Lung (tissue), 12 donors: ENCODE measurements around the gene MT1E. TPM values are rescaled to one million over a fixed set of nuclear protein-coding genes. Genes with fewer than 3 reads are reported as not detected.

Experiments
- ATAC-seq: fragments of 200-7000 bp; cut with Tn5 transposase; one replicate; pipeline ENCODE4 v1.9.1; 2020; ENCODE audit warnings: moderate number of reproducible peaks; ENCODE audit not compliant: insufficient read depth, low FRiP score
- DNase-seq, 3 donors: peaks; one replicate each; pipeline ENCODE4 v3.0.0-alpha.2; 2013 to 2017
- H3K27ac ChIP-seq, 2 donors: one replicate each; pipeline ENCODE4 v1.5.1; 2013; ENCODE audit warnings: mild to moderate bottlenecking in 2 of 2, moderate library complexity in 2 of 2, control low read depth in 1 of 2, inconsistent platforms in 1 of 2, low read depth in 1 of 2, low read length in 1 of 2
- H3K27me3 ChIP-seq, 3 donors: one replicate each; pipeline ENCODE4 v1.5.1; 2013; ENCODE audit warnings: low read length in 2 of 3; ENCODE audit not compliant: control insufficient read depth in 3 of 3, insufficient read depth in 3 of 3
- H3K36me3 ChIP-seq, 4 donors: one replicate each; pipeline ENCODE4 v1.5.1; 2013; ENCODE audit warnings: low read length in 4 of 4, mild to moderate bottlenecking in 1 of 4, moderate library complexity in 1 of 4; ENCODE audit not compliant: control insufficient read depth in 4 of 4, insufficient read depth in 4 of 4
- H3K4me1 ChIP-seq, 5 donors: one replicate each; pipeline ENCODE4 v1.5.1; 2013; ENCODE audit warnings: low read length in 5 of 5, mild to moderate bottlenecking in 2 of 5, moderate library complexity in 1 of 5; ENCODE audit not compliant: control insufficient read depth in 5 of 5, insufficient read depth in 5 of 5
- H3K4me3 ChIP-seq: one replicate; pipeline ENCODE4 v1.5.1; 2013; ENCODE audit warnings: mild to moderate bottlenecking, control low read depth, moderate library complexity
- H3K9ac ChIP-seq, 2 donors: one replicate each; pipeline ENCODE4 v1.5.1; 2013; ENCODE audit warnings: low read length in 2 of 2, control low read depth in 1 of 2; ENCODE audit not compliant: insufficient read depth in 1 of 2
- H3K9me3 ChIP-seq, 4 donors: one replicate each; pipeline ENCODE4 v1.5.1; 2013; ENCODE audit warnings: low read length in 3 of 4, mild to moderate bottlenecking in 1 of 4, moderate library complexity in 1 of 4; ENCODE audit not compliant: control insufficient read depth in 4 of 4, insufficient read depth in 3 of 4
- CTCF ChIP-seq: IDR thresholded peaks from 2 replicates; pipeline ENCODE4 v1.5.1; 2012; ENCODE audit warnings: mild to moderate bottlenecking; ENCODE audit errors: control extremely low read depth, extremely low read depth
- WGBS, 2 donors: extraction: QIAGEN DNeasy Blood & Tissue Kit; methylation state at CpG; one replicate each; pipeline ENCODE4 v1.1.7; 2013; 5-methylcytosine and 5-hydroxymethylcytosine counted together
- polyA plus RNA-seq, 2 donors: library from polyadenylated mRNA; stranded (reverse); fragments of 200-250 nt; gene quantifications; one replicate each; pipeline ENCODE4 v1.2.1, GENCODE V29; 2013
- total RNA-seq, 2 donors: library from RNA; depleted of rRNA in 1 of 2; stranded (reverse); fragments of >200 nt in 1 of 2; gene quantifications; one replicate each; pipeline ENCODE4 v1.2.1, GENCODE V29; 2014 to 2021
- donor health status: control.
- donor health status: control.
- donor health status: Bipolar disorder and iron deficiency.
- donor health status: healthy.
- donor health status: DM: yes; HTN: yes; CAD: no.

The MT1E gene
- total and polyA plus RNA-seq, 4 donors, result 22.1 to 746 (median 159) TPM

DNA sequence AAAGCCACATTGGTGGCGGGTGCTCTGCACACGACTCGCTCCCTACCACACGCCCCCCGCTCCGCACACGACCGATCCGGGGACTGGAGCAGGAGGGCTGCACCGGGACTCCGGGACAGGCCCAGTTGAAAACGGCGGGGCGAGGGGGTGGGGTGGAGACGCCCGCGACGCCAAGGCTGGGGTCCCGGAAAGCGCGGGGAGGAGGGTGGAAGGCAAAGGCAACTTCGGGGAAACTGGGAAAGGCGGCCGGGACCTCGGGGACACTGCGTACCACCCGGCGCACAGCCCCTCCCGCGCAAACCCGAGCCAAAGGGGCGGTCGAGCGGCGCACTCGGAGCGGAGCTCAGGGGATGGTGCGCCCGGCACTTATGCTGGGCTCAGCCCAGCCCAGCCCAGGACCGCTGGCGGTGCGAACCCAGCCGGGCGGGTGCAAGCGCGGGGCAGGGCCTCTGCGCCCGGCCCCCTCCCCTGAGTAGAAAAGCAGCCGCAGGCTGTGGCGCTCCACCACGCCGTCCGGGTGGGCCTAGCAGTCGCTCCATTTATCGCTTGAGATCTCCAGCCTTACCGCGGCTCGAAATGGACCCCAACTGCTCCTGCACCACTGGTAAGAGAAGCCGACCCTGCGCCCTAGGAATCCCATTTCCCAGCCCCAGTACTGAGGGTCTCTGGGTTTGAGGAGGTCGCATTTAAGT, 6.7 kb downstream of the MT1E start, which contains the start of gene MT1M:
Gene MT1M, plus strand, starts transcription at position 504 of the 692 bp plus-strand sequence. Its CDS starts 73 bp downstream, at position 577.
- DNase-seq, result peak; percentile 34 to 48 (median 39)
- WGBS, 2 donors, result 0 to 1% methylated on average over 59 to 61 of the region's 61 CpGs
- peak within 1 kb of the TSS; percentile 37 for H3K4me3 ChIP-seq
- H3K36me3 ChIP-seq, result no peaks in the 10 kb centered on the region
- peaks cover 0 to 71% (median 59%) of the 10 kb centered on the region in 3 donors for H3K27me3 ChIP-seq
- no peak for TF ChIP-seq CTCF
- peak; percentile 74 for ATAC-seq
- peak within 1 kb of the TSS in 1 of 2 donors; percentile 28 for H3K9ac ChIP-seq
- H3K27ac ChIP-seq, result peak within 1 kb of the TSS; percentile 17 to 87
- peaks cover 0 to 12% (median 0%) of the 10 kb centered on the region in 5 donors for H3K4me1 ChIP-seq
- peaks cover 0 to 10% (median 0%) of the 10 kb centered on the region in 4 donors for H3K9me3 ChIP-seq

DNA sequence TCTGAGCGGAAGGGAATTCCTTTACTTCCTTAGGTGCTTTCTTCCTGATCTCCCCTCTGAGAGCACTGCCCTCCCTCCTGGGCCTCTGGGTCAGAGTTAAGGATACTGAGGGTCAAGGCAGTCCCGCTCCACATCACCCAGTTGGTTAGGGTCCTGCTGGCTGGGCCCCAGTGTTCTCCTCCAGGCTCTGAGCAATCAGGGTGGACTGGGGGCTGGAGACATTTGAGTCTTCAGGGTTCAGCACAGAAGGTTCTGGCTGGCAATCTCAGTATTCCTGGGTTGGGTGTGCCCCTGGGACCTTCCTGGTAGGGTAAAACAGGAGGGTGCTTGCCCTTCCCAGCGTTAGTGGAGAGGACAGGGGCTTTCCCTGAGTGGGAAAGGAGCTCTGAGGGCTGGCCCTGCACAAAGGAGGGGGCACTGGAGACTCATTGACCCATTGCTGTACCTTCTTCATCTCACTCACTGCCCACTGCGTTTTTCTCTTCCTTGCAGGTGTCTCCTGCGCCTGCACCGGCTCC, 7.3 kb downstream of the MT1E start:
- TF ChIP-seq CTCF, result no peak
- 15 to 32% methylated on average over 6 of the region's 6 CpGs for WGBS, 2 donors
- peaks cover 0 to 10% (median 0%) of the 10 kb centered on the region in 4 donors for H3K9me3 ChIP-seq
- peak overlapping the region; percentile 17 to 87 for H3K27ac ChIP-seq
- no peak overlapping the region for H3K9ac ChIP-seq
- peaks cover 0 to 77% (median 65%) of the 10 kb centered on the region in 3 donors for H3K27me3 ChIP-seq
- peaks cover 0 to 12% (median 0%) of the 10 kb centered on the region in 5 donors for H3K4me1 ChIP-seq
- DNase-seq (no peak), ATAC-seq (peak; percentile 19)
- H3K4me3 ChIP-seq, result peak overlapping the region; percentile 37
- no peaks in the 10 kb centered on the region for H3K36me3 ChIP-seq

- 31 to 68% methylated on average over 7 of the region's 7 CpGs for WGBS, 2 donors
- no peak for TF ChIP-seq CTCF
- peaks cover 0 to 10% (median 0%) of the 10 kb centered on the region in 4 donors for H3K9me3 ChIP-seq
- no peak for DNase-seq
- H3K4me3 ChIP-seq, result no peak overlapping the region
- H3K27ac ChIP-seq, result no peak overlapping the region
- no peak for ATAC-seq
- H3K36me3 ChIP-seq, result no peaks in the 10 kb centered on the region
- H3K4me1 ChIP-seq, result peaks cover 0 to 13% (median 0%) of the 10 kb centered on the region in 5 donors
- peaks cover 0 to 82% (median 70%) of the 10 kb centered on the region in 3 donors for H3K27me3 ChIP-seq
- no peak overlapping the region for H3K9ac ChIP-seq
Observed at GRCh38 chr16:56633535-56633934, 8.0 kb downstream of the MT1E start.
